Skeletal muscle cell (primary cell): Measurements from ENCODE around the gene OTOF.
"Not testable (repeated sequence)": the region's sequence is repeated elsewhere in the genome, so short reads cannot be mapped to it uniquely, and the experiment has no call there.

ENCODE experiments used
- DNase-seq: peaks from one replicate; pipeline ENCODE4 v3.0.0-alpha.2; 2010; ENCODE audit warnings: low read depth
- H3K4me3 ChIP-seq: 2 replicates; pipeline ENCODE4 v1.5.1; 2011; ENCODE audit warnings: low read depth, mild to moderate bottlenecking, control low read depth, low read length, moderate library complexity

OTOF gene

GRCh38 chr2:26469955-26470354 lies 8.0 kb downstream of the OTOF start:
- no peak overlapping the region for H3K4me3 ChIP-seq
- DNase-seq: no peak

GRCh38 chr2:26469092-26469710 lies 8.7 kb downstream of the OTOF start:
- no peak for DNase-seq
- no peak overlapping the region for H3K4me3 ChIP-seq

GRCh38 chr2:26468544-26468943 lies 9.4 kb downstream of the OTOF start:
- not testable (repeated sequence) for DNase-seq

GRCh38 chr2:26466662-26467310 lies 11.1 kb downstream of the OTOF start:
- H3K4me3 ChIP-seq: no peak overlapping the region
- DNase-seq: no peak

More at GRCh38 chr2:26468544-26468943, 9.4 kb downstream of the OTOF start:
- H3K4me3 ChIP-seq: not testable (repeated sequence)

GRCh38 chr2:26465981-26466471 lies 11.9 kb downstream of the OTOF start:
- DNase-seq: no peak
- no peak overlapping the region for H3K4me3 ChIP-seq

- H3K4me3 ChIP-seq: no peak overlapping the region
Measured at GRCh38 chr2:26465266-26465925, 12.5 kb downstream of the OTOF start.

GRCh38 chr2:26464390-26465265 lies 13.3 kb downstream of the OTOF start:
- no peak for DNase-seq

More at GRCh38 chr2:26465266-26465925, 12.5 kb downstream of the OTOF start:
- DNase-seq: no peak

GRCh38 chr2:26463244-26464192 lies 14.4 kb downstream of the OTOF start:
- no peak for DNase-seq
- H3K4me3 ChIP-seq: no peak overlapping the region

More at GRCh38 chr2:26464390-26465265, 13.3 kb downstream of the OTOF start:
- no peak overlapping the region for H3K4me3 ChIP-seq

- DNase-seq: peak; percentile 63
Measured at GRCh38 chr2:26462511-26463243, 15.2 kb downstream of the OTOF start.

GRCh38 chr2:26462100-26462499 lies 15.8 kb downstream of the OTOF start:
- no peak overlapping the region for H3K4me3 ChIP-seq
- DNase-seq: no peak

More at GRCh38 chr2:26462511-26463243, 15.2 kb downstream of the OTOF start:
- H3K4me3 ChIP-seq: no peak overlapping the region

GRCh38 chr2:26461601-26462023 lies 16.3 kb downstream of the OTOF start:
- no peak overlapping the region for H3K4me3 ChIP-seq
- DNase-seq: no peak

GRCh38 chr2:26460613-26461031 lies 17.3 kb downstream of the OTOF start:
- DNase-seq: no peak
- H3K4me3 ChIP-seq: no peak overlapping the region

- DNase-seq: no peak
- H3K4me3 ChIP-seq: no peak overlapping the region
Measured at GRCh38 chr2:26459991-26460612, 17.8 kb downstream of the OTOF start.

GRCh38 chr2:26458365-26459042 lies 19.4 kb downstream of the OTOF start:
- no peak overlapping the region for H3K4me3 ChIP-seq
- DNase-seq: no peak

- no peak for DNase-seq
- no peak overlapping the region for H3K4me3 ChIP-seq
Measured at GRCh38 chr2:26457695-26458364, 20.1 kb downstream of the OTOF start.

- DNase-seq: no peak
- H3K4me3 ChIP-seq: no peak overlapping the region
Measured at GRCh38 chr2:26457251-26457666, 20.7 kb downstream of the OTOF start.
